CD4-positive, CD25-positive, alpha-beta regulatory T cell (primary cell): Measurements from ENCODE around the gene ALDH8A1. TPM values are rescaled to one million over a fixed set of nuclear protein-coding genes. Genes with fewer than 3 reads are reported as not detected.

Experiments
- ATAC-seq, 2 donors: fragments of 150-1000 bp; cut with Tn5 transposase; one replicate each; pipeline ENCODE4 v1.10.0; 2021; ENCODE audit warnings: low read depth in 2 of 2, moderate number of reproducible peaks in 2 of 2, moderate library complexity in 1 of 2
- DNase-seq, 3 donors: peaks; one replicate each; pipeline versions ENCODE4 v3.0.0 to v3.0.0-alpha.2; 2012 to 2022; ENCODE audit warnings: mixed read lengths in 1 of 3
- H3K27ac ChIP-seq: one replicate; pipeline ENCODE4 v1.7.0; 2013; ENCODE audit warnings: mild to moderate bottlenecking, low read length; ENCODE audit not compliant: insufficient read depth, poor library complexity, severe bottlenecking
- H3K27me3 ChIP-seq: one replicate; pipeline ENCODE4 v1.7.0; 2013; ENCODE audit warnings: low read length; ENCODE audit not compliant: control insufficient read depth, insufficient read depth
- H3K36me3 ChIP-seq: one replicate; pipeline ENCODE4 v1.7.0; 2013; ENCODE audit warnings: mild to moderate bottlenecking, low read length, moderate library complexity; ENCODE audit not compliant: control insufficient read depth, insufficient read depth
- H3K4me1 ChIP-seq: 2 replicates; pipeline ENCODE4 v1.7.0; 2013; ENCODE audit warnings: mild to moderate bottlenecking, low read length; ENCODE audit not compliant: insufficient read depth, control insufficient read depth, poor library complexity, severe bottlenecking
- H3K4me3 ChIP-seq: one replicate; pipeline ENCODE4 v1.7.0; 2013; ENCODE audit warnings: low read depth, mild to moderate bottlenecking, low read length, moderate library complexity
- H3K9me3 ChIP-seq, 2 experiments: 1 replicate in 1 of 2; 2 replicates in 1 of 2; pipeline ENCODE4 v1.7.0; 2013; ENCODE audit warnings: low read length in 2 of 2, mild to moderate bottlenecking in 1 of 2, moderate library complexity in 1 of 2; ENCODE audit not compliant: control insufficient read depth in 2 of 2
- H3K27ac Mint-ChIP-seq, 3 donors: one replicate each; pipeline ENCODE4 v1.8.0; 2020 to 2022; ENCODE audit warnings: mild to moderate bottlenecking in 3 of 3, mixed read lengths in 3 of 3, moderate library complexity in 2 of 3
- H3K27me3 Mint-ChIP-seq: one replicate; pipeline ENCODE4 v1.8.0; 2022; ENCODE audit warnings: mild to moderate bottlenecking, mixed read lengths
- H3K36me3 Mint-ChIP-seq: one replicate; pipeline ENCODE4 v1.8.0; 2020; ENCODE audit warnings: mixed read lengths
- H3K4me1 Mint-ChIP-seq, 4 donors: one replicate each; pipeline ENCODE4 v1.8.0; 2020 to 2022; ENCODE audit warnings: mixed read lengths in 4 of 4, mild to moderate bottlenecking in 1 of 4
- H3K4me3 Mint-ChIP-seq, 4 donors: one replicate each; pipeline ENCODE4 v1.8.0; 2020 to 2022; ENCODE audit warnings: mild to moderate bottlenecking in 4 of 4, mixed read lengths in 4 of 4, moderate library complexity in 3 of 4
- H3K9me3 Mint-ChIP-seq, 7 donors: one replicate each; pipeline ENCODE4 v1.8.0; 2020 to 2022; ENCODE audit warnings: mixed read lengths in 7 of 7, mild to moderate bottlenecking in 3 of 7, moderate library complexity in 2 of 7
- polyA plus RNA-seq, 4 donors: library from polyadenylated mRNA; unstranded; fragments of 300-500 nt; fragmentation: Illumina TruSeq; gene quantifications; one replicate each; pipeline ENCODE4 v1.2.3, GENCODE V29; 2021
- total RNA-seq: library from RNA; stranded (reverse); gene quantifications from one replicate; pipeline ENCODE4 v1.2.3, GENCODE V29; 2022

ALDH8A1 gene
- total and polyA plus RNA-seq, 5 donors from 2014 or later = 0.39 to 4.4 TPM; not detected in 3

- Histone ChIP-seq H3K36me3 (no peaks in the 10 kb centered on the region), H3K4me1 (peaks cover 13% of the 10 kb centered on the region), H3K9me3 (no peaks in the 10 kb centered on the region), H3K4me3 (no peak overlapping the region), H3K27ac (no peak overlapping the region), H3K27me3 (peaks cover 2% of the 10 kb centered on the region)
- peaks cover 6 to 21% (median 12%) of the 10 kb centered on the region in 4 donors for H3K4me1 Mint-ChIP-seq
- no peak overlapping the region for H3K4me3 Mint-ChIP-seq
- H3K9me3 Mint-ChIP-seq = peaks cover 0 to 1% (median 0%) of the 10 kb centered on the region in 7 donors
- no peaks in the 10 kb centered on the region for H3K36me3 Mint-ChIP-seq
- H3K27ac Mint-ChIP-seq = no peak overlapping the region
- DNase-seq (no peak), ATAC-seq (no peak)
- peaks cover 5% of the 10 kb centered on the region for H3K27me3 Mint-ChIP-seq
These were observed 81.1 kb downstream of the ALDH8A1 start for GRCh38 chr6:134868812-134869211.

Other genes starting within 250 kb of the ALDH8A1 start
- gene HBS1L, start 104.7 kb upstream of the ALDH8A1 start, total RNA-seq = 109 TPM
- gene HBS1L, start 104.7 kb upstream of the ALDH8A1 start, polyA plus RNA-seq = 10 to 100 TPM; 49.4 to 66.8 (median 61.8) TPM
- gene MYB, start 231.2 kb upstream of the ALDH8A1 start, total RNA-seq = 17.4 TPM
- gene MYB, start 231.2 kb upstream of the ALDH8A1 start, polyA plus RNA-seq = 1 to 10 TPM; 1.4 to 5.1 (median 4.4) TPM